Measurements from ENCODE around the gene PACSIN3.

The PACSIN3 gene

DNA sequence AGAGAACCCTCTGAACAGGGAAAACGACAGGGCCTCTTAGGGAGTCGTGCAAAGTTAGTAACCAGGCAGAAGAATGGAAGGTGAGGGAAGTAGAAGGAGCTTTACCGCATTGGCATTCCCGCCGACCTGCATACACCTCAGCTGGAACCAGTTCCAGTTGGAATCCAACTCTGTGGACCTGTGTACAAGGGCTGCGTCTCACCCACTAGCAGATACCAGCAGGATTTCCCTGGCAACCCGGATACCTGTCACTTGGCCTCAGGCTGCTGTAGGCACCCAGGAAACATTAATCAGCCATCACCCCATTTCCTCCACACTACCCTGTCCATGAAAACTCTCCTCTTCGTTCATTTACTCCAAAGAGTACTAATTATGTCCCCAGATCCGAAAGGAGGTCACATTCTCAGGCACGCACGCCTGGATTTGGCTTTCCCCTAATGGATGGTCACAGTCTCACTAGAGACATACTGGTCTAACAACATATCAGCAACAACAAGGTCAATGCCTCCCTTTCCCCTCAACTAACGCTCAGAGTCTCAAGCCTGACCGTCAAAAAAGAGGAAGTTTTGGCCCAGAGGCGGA, 10.4 kb downstream of the PACSIN3 start:
- FAIRE-seq = no peak

GRCh38 chr11:47172740-47173336, 13.4 kb downstream of the PACSIN3 start:
- FAIRE-seq = no peak

DNA sequence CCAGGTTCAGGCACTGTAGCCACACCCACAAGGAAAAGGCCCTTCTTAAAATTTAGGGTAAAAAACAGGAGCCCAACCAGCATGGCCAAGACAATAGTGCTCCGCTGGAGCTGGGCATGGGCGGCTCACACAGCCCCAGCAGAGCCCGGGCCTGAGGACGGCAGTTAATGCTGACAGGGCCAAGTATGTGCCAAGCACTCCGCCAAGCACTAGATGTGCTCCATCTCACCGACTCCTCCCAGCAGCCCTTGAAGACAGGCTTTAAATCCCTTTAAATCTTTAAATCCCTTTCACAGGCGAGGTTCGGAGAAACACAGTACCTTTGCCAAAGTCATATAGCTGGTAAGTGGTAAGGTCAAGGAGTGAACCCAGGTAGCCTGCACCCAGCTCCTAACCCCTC, 14.4 kb downstream of the PACSIN3 start:
- no peak for FAIRE-seq

DNA sequence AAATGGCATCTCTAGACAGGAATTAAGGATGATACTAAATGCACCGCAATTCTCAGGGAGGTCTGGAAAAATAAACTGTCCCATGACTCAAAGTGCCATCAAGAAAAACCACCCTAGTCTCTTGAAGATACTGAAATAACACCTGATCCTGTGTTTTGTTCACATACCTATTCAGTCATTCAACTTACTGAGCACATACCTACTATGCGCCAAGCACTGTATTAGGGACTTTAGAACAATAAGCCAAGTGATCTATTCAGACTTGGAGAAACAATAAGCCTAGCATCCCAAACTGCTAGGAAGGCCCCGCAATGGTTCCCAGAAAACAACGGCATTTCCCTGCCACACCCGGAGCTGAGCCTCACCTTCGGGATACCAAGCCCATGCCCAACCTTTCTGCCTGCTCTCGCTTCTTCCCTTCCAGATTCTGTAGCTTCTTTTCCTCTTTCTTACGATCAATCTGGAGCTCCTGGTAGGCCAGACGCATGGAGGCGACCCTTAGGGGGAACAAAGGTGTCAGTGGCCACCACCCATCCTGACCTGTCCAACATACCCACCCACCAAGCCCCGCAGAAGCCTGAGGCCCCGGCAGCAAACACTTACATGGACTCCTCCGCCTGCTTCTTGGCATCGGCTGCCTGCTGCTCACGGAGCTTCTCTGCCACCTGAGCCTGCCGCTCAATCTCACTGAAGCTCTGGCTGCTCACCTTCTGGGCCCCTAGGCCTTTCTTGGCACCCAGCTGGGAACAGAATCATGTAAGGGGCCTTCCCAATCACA, 15.0 kb downstream of the PACSIN3 start:
- no peak for FAIRE-seq

GRCh38 chr11:47166368-47166767, 19.9 kb downstream of the PACSIN3 start:
- no peak for FAIRE-seq

DNA sequence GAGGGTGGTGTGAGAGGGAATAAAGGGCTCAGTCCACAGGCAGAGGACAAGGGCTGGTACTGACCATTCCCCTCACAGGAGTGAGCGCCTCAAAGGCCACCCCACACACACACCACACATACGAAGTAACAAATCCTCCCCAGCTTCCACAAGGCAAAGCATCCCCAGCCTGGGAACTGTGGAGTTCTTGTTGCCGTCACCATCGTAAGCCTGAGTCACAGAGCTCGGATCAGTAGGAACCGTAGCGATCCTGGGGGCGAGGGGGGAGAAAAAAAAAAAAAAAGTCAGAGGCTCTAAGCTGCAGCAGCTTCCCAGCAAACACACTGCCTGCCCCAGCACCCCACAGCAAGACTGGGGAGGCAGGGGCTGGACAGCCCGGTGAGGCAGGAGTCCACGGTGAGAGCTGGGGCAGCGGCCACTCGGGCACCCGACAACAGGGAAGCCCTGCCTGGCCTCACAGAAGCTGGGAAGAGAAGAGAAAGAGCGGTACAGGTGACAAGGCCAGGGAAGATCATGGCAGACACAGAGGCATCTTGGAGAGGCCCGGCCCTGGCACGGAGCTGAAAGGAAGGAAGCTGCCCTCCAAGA, 20.9 kb downstream of the PACSIN3 start:
- FAIRE-seq = no peak

DNA sequence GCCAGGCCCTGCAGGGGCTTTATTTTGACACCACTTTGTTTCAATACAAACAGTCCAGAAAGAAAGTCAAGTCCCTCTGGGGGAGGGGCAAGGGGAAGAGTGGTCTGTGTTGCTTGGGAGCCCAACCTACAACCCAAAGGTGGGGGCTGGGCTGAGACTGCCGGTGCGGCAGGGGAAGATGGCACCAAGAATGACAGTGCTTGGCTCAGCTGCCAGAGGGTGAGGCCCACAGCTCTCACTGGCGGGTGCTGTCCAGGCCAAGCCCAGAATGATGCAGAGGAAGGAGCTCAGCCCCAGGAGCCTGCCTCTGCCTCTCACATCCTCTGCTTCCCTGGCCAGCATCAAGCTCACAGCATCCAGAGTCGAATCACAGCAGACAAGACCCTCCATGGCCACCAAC, 21.9 kb downstream of the PACSIN3 start:
- FAIRE-seq = no peak

DNA sequence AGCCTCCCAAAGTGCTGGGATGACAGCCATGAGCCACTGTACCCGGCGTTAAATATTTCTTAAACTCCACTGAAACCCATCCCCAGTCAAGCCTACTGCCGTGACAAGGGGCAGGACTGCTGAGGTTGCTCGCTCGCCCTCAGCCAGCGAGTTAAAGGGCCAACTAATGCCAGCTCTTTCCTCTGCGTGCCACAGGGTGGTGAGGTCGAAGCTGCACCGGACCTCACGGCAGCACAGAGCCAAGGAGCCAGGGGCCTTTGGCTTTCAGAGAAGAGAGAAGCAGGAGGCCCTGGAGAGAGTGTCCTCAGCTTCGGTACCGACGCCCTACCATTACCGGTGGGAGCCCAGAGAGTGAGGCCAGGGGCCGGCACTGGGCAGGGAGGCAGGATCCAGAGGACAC, 22.3 kb downstream of the PACSIN3 start:
- FAIRE-seq = no peak

GRCh38 chr11:47163193-47163592, 23.0 kb downstream of the PACSIN3 start:
- no peak for FAIRE-seq

DNA sequence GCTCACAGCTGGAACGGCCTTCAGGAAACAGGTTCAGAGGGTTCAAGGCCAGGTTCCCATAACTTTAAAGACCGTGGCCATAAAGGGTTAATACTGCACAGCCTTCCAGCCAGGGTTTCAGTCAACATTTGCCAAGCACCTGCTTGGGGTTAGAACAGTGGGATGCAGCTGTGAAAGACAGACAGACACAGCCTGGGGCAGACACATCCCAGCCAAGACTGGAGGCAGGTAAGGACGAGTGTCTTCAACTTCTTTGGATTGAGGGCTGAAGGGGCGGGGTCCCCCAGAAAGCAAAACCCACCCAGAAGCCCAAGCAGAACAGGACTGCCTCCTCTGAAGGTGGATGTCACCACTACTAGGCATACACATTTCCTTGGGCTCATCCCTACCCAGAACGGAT, 23.8 kb downstream of the PACSIN3 start:
- FAIRE-seq = no peak

DNA sequence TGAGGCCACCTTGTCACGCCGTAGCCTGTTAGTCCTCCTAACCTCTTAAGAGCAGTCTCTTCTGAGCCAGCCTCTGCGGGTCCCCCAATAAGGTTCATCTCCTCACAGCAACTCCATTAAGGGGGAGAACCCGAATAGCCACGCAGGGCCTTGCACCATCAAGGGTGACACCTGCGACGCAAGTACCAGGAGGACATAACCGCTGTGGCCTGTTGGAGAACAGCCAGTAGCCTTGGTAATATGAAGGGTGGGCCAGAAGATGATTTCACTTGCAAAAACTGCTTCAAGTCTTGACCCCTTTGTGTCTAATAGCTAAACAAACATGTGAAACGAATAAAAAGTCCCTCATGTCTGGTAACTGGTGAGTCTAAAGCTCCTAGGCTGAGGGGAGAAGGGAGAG, 24.3 kb downstream of the PACSIN3 start:
- no peak for FAIRE-seq

- FAIRE-seq = no peak
Measured at GRCh38 chr11:47161134-47161854, 24.9 kb downstream of the PACSIN3 start.

DNA sequence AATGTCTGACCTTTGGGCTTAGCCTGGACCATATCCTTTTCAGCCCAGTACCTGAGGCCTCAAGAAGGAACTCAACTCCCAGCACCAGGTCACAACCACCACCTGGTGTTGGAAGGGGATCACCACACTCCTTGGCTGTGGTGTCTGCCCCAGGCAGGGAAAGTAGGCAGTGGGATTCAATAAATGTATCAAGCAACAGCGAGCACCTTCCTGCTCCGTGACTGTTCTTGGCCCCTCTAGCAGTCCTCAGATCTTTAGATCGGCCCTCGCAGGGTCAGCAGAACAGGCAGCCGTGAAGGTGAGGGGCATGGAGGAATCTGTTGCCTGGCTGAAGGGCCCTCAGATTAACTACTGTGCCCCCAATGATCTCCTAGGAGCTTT, 25.5 kb downstream of the PACSIN3 start:
- FAIRE-seq = no peak

GRCh38 chr11:47158242-47158641, 28.0 kb downstream of the PACSIN3 start:
- FAIRE-seq = no peak

- no peak for FAIRE-seq
Measured at GRCh38 chr11:47157805-47158204, 28.4 kb downstream of the PACSIN3 start.

DNA sequence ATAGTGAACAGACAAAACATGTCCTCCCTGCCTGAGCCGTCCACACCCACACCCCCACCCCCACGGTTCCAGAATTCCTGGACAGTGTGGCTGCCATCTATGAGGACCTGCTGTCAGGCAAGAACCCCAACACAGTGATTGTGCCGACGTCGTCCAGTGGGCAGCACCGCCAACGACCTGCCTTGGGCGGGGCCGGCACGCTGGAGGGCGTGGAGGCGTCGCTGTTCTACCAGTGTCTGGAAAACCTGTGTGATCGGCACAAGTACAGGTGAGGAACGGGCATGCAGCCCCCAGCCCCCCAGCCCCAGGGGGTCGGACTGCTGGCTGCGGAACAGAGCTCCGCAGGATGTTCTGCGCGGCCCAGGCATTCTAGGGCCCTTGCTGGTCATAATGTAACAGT, 29.3 kb downstream of the PACSIN3 start:
- no peak for FAIRE-seq

- no peak for FAIRE-seq
Measured at GRCh38 chr11:47156333-47156732, 29.9 kb downstream of the PACSIN3 start.

GRCh38 chr11:47155879-47156278, 30.4 kb downstream of the PACSIN3 start:
- no peak for FAIRE-seq

DNA sequence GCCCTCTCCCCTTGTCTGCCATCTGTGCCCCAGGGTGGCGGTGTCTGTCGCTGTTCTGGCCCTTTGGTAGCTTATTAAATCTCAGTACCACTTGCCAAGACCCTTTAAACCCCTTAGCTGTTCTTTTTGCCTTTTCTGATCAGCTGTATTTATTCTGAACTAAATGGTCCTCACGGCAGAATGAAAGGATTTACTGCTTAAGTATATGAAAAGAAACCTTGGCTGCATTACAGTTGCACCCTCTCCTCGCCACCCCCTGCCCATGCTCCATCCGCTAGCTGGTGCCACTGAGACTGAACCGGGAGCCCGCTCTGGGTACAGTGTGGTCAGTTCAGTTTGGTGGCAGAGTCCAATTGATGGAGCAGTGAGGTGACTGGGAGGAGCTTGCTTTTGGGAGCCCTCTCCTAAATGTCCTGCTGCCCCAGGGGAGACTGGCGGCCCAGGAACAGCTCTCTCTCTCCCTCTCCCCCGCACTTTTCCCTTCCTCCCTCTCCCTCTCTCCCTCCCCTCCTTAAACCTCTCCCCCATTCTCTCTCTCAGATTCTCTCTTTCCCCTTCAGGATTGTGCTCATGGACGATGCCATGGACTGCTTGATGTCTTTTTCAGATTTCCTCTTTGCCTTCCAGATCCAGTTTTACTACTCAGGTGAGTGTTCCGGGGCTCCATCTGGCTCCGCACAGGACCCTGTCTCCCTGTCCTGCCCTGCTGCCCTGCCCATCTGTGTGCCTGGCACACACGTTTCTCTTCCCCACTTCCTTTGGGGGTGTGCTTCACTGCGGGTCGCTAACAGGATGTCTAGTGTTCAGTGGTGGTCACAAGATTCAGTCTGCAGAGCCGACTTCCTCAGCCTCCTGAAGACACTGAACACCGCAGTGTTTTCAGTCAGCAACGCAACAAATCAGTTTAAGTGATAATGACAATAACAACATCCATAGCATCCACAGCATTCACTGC, 31.3 kb downstream of the PACSIN3 start:
- no peak for FAIRE-seq

GRCh38 chr11:47152953-47153950, 33.0 kb downstream of the PACSIN3 start:
- no peak for FAIRE-seq

Data from colon (tissue), 2 donors.